Panc1 (cell line): Measurements from ENCODE around the gene TMEM248. TPM values are rescaled to one million over a fixed set of nuclear protein-coding genes. Genes with fewer than 3 reads are reported as not detected.

Experiments used
- ATAC-seq: fragments of 200-7000 bp; cut with Tn5 transposase; 2 replicates; pipeline ENCODE4 v1.9.1; 2020; ENCODE audit warnings: mild to moderate bottlenecking, moderate library complexity
- BruUV-seq: library from RNA; stranded (reverse); fragments of 400-500 nt; replicated peaks from 2 replicates; lab custom pipeline; 2021; lab: Mats Ljungman, UMichigan
- CTCF ChIA-PET: fragments of 300-600 bp; sonication (Branson Sonifier 250); formaldehyde crosslinking; loops from one replicate; lab custom pipeline; 2022; ENCODE audit warnings: antibody characterized with exemption; lab: Charles Lee
- POLR2A ChIA-PET: fragments of 300-600 bp; sonication (Branson Sonifier 250); formaldehyde crosslinking; loops from one replicate; lab custom pipeline; 2022; ENCODE audit warnings: antibody characterized with exemption; lab: Charles Lee
- DNase-seq: peaks from one replicate; pipeline ENCODE4 v3.0.0-alpha.2; 2010; ENCODE audit warnings: low read depth, low spot score
- H3K27ac ChIP-seq: 2 replicates; pipeline ENCODE4 v1.5.1; 2011; ENCODE audit warnings: mild to moderate bottlenecking, low read length, inconsistent platforms
- H3K27me3 ChIP-seq: fragments of 200-500 bp; sonication (Bioruptor generic); 2 replicates; pipeline ENCODE4 v1.6.0; 2014; ENCODE audit warnings: low read length, inconsistent platforms; ENCODE audit not compliant: control insufficient read depth, insufficient read depth
- H3K36me3 ChIP-seq: fragments of 200-500 bp; sonication (Bioruptor generic); 2 replicates; pipeline ENCODE4 v1.5.1; 2014; ENCODE audit warnings: inconsistent platforms, mild to moderate bottlenecking, low read length, moderate library complexity; ENCODE audit not compliant: control insufficient read depth, insufficient read depth
- H3K4me1 ChIP-seq: 2 replicates; pipeline ENCODE4 v1.5.1; 2011; ENCODE audit warnings: inconsistent platforms, mild to moderate bottlenecking, low read length, moderate library complexity; ENCODE audit not compliant: control insufficient read depth, insufficient read depth
- H3K4me3 ChIP-seq, 2 experiments: 2 replicates each; pipeline ENCODE4 v1.5.1; 2011 to 2012; ENCODE audit warnings: low read depth in 2 of 2, low read length in 2 of 2, mild to moderate bottlenecking in 2 of 2, inconsistent platforms in 1 of 2, moderate library complexity in 1 of 2
- H3K9me3 ChIP-seq: fragments of 200-500 bp; sonication (Bioruptor generic); 2 replicates; pipeline ENCODE4 v1.5.1; 2014; ENCODE audit warnings: low read depth, mild to moderate bottlenecking, inconsistent platforms, low read length, moderate library complexity; ENCODE audit not compliant: control insufficient read depth, insufficient read depth
- POLR2AphosphoS5 ChIP-seq: IDR thresholded peaks from 2 replicates; pipeline ENCODE4 v1.6.1; 2012; ENCODE audit warnings: mild to moderate bottlenecking, low read depth, low read length, moderate library complexity
- SIN3A ChIP-seq: IDR thresholded peaks from 2 replicates; pipeline ENCODE4 v1.6.1; 2012; ENCODE audit warnings: low read depth, mild to moderate bottlenecking, low read length, moderate library complexity, borderline replicate concordance; ENCODE audit not compliant: insufficient read depth
- TCF7L2 ChIP-seq: IDR thresholded peaks from 2 replicates; pipeline ENCODE4 v1.6.1; 2011; ENCODE audit warnings: mild to moderate bottlenecking, low read depth, low read length, inconsistent platforms
- in situ Hi-C: cut with HindIII; loops from 2 replicates; pipeline ENCODE4 v1.10.0; 2016; ENCODE audit warnings: low sequenced_read_pairs, low pct_unique_long_range_greater_than_20kb
- intact Hi-C: fragments of 100-400 bp; cut with micrococcal nuclease; formaldehyde crosslinking; loops from one replicate; pipeline ENCODE4 v1.10.0; 2022; ENCODE audit not compliant: unreplicated experiment
- total RNA-seq: library from RNA; stranded (reverse); gene quantifications from one replicate; pipeline ENCODE4 v1.2.1, GENCODE V29; 2021; ENCODE audit not compliant: unreplicated experiment
- TF ChIP-seq, protein P1 (sequence below), 2 experiments: IDR thresholded peaks; 2 replicates each; pipeline ENCODE4 v1.6.1; 2011 to 2012; ENCODE audit warnings: low read depth in 2 of 2, control low read depth in 1 of 2, low read length in 1 of 2, mild to moderate bottlenecking in 1 of 2, moderate library complexity in 1 of 2; ENCODE audit not compliant: insufficient read depth in 1 of 2
- TF ChIP-seq, protein P2 (sequence below): fragments of 450-650 bp; IDR thresholded peaks from 2 replicates; pipeline ENCODE4 v1.5.1; 2017; ENCODE audit warnings: mild to moderate bottlenecking

The TMEM248 gene
- total RNA-seq, 1 experiment from 2014 or later, result 176 TPM

DNA sequence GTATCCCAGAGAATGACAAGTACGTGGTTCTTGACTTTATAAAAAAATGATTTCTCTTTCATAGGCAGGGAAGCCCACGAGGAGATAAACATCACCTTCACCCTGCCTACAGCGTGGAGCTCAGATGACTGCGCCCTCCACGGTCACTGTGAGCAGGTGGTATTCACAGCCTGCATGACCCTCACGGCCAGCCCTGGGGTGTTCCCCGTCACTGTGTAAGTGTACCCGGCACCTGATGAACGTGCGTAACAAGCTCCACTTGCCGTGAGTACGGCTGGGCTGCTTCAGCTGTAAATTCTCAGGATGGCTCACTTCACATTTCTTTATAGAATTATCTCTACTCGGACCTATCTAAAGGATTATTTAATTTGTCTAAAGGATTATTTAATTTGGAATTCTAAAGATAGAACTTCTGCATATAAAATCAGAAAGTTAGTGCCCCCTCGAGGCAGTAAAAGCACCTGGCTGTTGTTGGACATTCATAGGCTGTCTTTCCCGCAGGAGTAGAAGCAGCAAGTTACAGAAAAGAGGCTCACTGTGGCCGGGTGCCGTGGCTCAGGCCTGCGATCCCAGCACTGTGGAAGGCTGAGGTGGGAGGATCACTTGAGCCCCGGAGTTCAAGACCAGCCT, 27.6 kb downstream of the TMEM248 start:
- no peaks in the 10 kb centered on the region for H3K27me3 ChIP-seq
- ChIA-PET POLR2A (no interaction called here), CTCF (no interaction called here)
- no TSS peak for BruUV-seq
- TF ChIP-seq, protein P1, sequence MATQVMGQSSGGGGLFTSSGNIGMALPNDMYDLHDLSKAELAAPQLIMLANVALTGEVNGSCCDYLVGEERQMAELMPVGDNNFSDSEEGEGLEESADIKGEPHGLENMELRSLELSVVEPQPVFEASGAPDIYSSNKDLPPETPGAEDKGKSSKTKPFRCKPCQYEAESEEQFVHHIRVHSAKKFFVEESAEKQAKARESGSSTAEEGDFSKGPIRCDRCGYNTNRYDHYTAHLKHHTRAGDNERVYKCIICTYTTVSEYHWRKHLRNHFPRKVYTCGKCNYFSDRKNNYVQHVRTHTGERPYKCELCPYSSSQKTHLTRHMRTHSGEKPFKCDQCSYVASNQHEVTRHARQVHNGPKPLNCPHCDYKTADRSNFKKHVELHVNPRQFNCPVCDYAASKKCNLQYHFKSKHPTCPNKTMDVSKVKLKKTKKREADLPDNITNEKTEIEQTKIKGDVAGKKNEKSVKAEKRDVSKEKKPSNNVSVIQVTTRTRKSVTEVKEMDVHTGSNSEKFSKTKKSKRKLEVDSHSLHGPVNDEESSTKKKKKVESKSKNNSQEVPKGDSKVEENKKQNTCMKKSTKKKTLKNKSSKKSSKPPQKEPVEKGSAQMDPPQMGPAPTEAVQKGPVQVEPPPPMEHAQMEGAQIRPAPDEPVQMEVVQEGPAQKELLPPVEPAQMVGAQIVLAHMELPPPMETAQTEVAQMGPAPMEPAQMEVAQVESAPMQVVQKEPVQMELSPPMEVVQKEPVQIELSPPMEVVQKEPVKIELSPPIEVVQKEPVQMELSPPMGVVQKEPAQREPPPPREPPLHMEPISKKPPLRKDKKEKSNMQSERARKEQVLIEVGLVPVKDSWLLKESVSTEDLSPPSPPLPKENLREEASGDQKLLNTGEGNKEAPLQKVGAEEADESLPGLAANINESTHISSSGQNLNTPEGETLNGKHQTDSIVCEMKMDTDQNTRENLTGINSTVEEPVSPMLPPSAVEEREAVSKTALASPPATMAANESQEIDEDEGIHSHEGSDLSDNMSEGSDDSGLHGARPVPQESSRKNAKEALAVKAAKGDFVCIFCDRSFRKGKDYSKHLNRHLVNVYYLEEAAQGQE (IDR thresholded peaks at IDR 0.05; ENCODE audit: insufficient read depth in 1 of 2, low read depth in 2 of 2, low read length in 1 of 2), result no peak
- TF ChIP-seq POLR2AphosphoS5 (no peak), SIN3A (no peak), TCF7L2 (no peak)
- TF ChIP-seq, protein P2, sequence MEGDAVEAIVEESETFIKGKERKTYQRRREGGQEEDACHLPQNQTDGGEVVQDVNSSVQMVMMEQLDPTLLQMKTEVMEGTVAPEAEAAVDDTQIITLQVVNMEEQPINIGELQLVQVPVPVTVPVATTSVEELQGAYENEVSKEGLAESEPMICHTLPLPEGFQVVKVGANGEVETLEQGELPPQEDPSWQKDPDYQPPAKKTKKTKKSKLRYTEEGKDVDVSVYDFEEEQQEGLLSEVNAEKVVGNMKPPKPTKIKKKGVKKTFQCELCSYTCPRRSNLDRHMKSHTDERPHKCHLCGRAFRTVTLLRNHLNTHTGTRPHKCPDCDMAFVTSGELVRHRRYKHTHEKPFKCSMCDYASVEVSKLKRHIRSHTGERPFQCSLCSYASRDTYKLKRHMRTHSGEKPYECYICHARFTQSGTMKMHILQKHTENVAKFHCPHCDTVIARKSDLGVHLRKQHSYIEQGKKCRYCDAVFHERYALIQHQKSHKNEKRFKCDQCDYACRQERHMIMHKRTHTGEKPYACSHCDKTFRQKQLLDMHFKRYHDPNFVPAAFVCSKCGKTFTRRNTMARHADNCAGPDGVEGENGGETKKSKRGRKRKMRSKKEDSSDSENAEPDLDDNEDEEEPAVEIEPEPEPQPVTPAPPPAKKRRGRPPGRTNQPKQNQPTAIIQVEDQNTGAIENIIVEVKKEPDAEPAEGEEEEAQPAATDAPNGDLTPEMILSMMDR, result no peak
- DNase-seq, result no peak
- in situ Hi-C loops, result no loop called here
- H3K9me3 ChIP-seq, result no peaks in the 10 kb centered on the region
- H3K4me1 ChIP-seq, result peaks cover 10% of the 10 kb centered on the region
- intact Hi-C loops, result no loop called here
- ATAC-seq, result no peak
- H3K36me3 ChIP-seq, result peaks cover 24% of the 10 kb centered on the region
- no peak overlapping the region for H3K4me3 ChIP-seq
- H3K27ac ChIP-seq, result no peak overlapping the region

DNA sequence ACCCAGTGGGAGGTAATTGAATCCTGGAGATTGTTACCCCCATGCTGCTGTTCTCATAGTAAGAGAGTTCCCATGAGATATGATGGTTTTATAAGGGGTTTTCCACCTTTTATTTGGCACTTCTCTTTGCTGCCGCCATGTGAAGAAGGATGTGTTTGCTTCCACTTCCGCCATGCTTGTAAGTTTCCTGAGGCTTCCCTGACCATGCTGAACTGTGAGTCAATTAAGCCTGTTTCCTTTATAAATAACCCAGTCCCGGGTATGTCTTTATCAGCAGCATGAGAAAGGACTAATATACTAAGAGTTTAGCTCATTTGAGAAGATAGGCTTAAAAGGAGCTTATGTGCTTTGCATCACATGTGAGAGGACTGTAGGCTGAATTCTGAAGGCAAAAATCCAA, 29.3 kb downstream of the TMEM248 start:
- H3K4me3 ChIP-seq, result no peak overlapping the region
- intact Hi-C loops (no loop called here), in situ Hi-C loops (no loop called here)
- ChIA-PET POLR2A (no interaction called here), CTCF (interaction anchor here (0.5 kb wide), 1 partner anchor 34 kb away, joined by 7 read pairs; no protein-coding TSS in a partner anchor)
- H3K27ac ChIP-seq, result no peak overlapping the region
- DNase-seq (no peak), ATAC-seq (no peak)
- H3K36me3 ChIP-seq, result peaks cover 16% of the 10 kb centered on the region
- no peaks in the 10 kb centered on the region for H3K9me3 ChIP-seq
- BruUV-seq, result no TSS peak
- no peaks in the 10 kb centered on the region for H3K27me3 ChIP-seq
- peaks cover 10% of the 10 kb centered on the region for H3K4me1 ChIP-seq
- no peak for TF ChIP-seq SIN3A

DNA sequence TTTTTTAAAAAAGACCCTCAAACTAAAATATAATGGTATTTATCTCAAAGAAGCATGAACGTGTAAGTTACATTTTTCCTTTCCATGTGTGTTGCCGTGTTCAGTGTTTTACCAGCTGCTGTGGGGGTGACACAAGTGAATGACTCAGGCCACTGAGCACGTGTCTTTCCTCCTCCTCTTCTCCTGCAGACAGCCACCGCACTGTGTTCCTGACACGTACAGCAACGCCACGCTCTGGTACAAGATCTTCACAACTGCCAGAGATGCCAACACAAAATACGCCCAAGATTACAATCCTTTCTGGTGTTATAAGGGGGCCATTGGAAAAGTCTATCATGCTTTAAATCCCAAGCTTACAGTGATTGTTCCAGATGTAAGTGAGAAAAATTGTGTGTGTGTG, 29.7 kb downstream of the TMEM248 start:
- TF ChIP-seq, protein P2, result no peak
- no peak for TF ChIP-seq SIN3A
- H3K27ac ChIP-seq, result no peak overlapping the region

More for the DNA sequence above, 29.7 kb downstream of the TMEM248 start:
- in situ Hi-C loops, result no loop called here
- ChIA-PET CTCF (interaction anchor here (0.5 kb wide), 1 partner anchor 33 kb away, joined by 7 read pairs; no protein-coding TSS in a partner anchor), POLR2A (no interaction called here)
- H3K4me1 ChIP-seq, result peaks cover 10% of the 10 kb centered on the region
- peaks cover 19% of the 10 kb centered on the region for H3K36me3 ChIP-seq
- H3K27me3 ChIP-seq, result no peaks in the 10 kb centered on the region
- H3K9me3 ChIP-seq, result no peaks in the 10 kb centered on the region
- ATAC-seq (no peak), DNase-seq (no peak)
- intact Hi-C loops, result no loop called here
- BruUV-seq, result no TSS peak
- no peak overlapping the region for H3K4me3 ChIP-seq
